ENCODE results near the gene GNL3L. TPM values are rescaled to one million over a fixed set of nuclear protein-coding genes. Genes with fewer than 3 reads are reported as not detected.
"Not testable (repeated sequence)": the region's sequence is repeated elsewhere in the genome, so short reads cannot be mapped to it uniquely, and the experiment has no call there.

Gene GNL3L, protein sequence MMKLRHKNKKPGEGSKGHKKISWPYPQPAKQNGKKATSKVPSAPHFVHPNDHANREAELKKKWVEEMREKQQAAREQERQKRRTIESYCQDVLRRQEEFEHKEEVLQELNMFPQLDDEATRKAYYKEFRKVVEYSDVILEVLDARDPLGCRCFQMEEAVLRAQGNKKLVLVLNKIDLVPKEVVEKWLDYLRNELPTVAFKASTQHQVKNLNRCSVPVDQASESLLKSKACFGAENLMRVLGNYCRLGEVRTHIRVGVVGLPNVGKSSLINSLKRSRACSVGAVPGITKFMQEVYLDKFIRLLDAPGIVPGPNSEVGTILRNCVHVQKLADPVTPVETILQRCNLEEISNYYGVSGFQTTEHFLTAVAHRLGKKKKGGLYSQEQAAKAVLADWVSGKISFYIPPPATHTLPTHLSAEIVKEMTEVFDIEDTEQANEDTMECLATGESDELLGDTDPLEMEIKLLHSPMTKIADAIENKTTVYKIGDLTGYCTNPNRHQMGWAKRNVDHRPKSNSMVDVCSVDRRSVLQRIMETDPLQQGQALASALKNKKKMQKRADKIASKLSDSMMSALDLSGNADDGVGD
- 10 to 100 TPM; 30.4 to 34.2 TPM for total RNA-seq

- no peaks in the 10 kb centered on the region for H3K36me3 ChIP-seq
- peak within 1 kb of the TSS; percentile 46 to 52 for H3K4me3 ChIP-seq
- intact Hi-C loops (cut with DNase I), result loop anchor here (5.0 to 10.0 kb wide), 2 partner anchors 32 to 105 kb away; partner anchors contain the start of gene FGD1
- peak; percentile 42 for TF ChIP-seq POLR2A (IDR thresholded peaks at IDR 0.05)
- TF ChIP-seq POLR2AphosphoS5 (IDR thresholded peaks at IDR 0.05), result peak; percentile 71
- TF ChIP-seq, protein P1, sequence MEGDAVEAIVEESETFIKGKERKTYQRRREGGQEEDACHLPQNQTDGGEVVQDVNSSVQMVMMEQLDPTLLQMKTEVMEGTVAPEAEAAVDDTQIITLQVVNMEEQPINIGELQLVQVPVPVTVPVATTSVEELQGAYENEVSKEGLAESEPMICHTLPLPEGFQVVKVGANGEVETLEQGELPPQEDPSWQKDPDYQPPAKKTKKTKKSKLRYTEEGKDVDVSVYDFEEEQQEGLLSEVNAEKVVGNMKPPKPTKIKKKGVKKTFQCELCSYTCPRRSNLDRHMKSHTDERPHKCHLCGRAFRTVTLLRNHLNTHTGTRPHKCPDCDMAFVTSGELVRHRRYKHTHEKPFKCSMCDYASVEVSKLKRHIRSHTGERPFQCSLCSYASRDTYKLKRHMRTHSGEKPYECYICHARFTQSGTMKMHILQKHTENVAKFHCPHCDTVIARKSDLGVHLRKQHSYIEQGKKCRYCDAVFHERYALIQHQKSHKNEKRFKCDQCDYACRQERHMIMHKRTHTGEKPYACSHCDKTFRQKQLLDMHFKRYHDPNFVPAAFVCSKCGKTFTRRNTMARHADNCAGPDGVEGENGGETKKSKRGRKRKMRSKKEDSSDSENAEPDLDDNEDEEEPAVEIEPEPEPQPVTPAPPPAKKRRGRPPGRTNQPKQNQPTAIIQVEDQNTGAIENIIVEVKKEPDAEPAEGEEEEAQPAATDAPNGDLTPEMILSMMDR (IDR thresholded peaks at IDR 0.05), result no peak
- no peaks in the 10 kb centered on the region for H3K9me3 ChIP-seq
- H3K27me3 ChIP-seq (replicated peaks; ENCODE audit: insufficient read depth), result no peaks in the 10 kb centered on the region
- H3K27ac ChIP-seq, result peak within 1 kb of the TSS; percentile 70 to 76
- no peaks in the 10 kb centered on the region for H3K4me1 ChIP-seq (replicated peaks)
- 5% methylated on average over 21 of the region's 51 CpGs for WGBS
- peak; percentile 79 for DNase-seq (ENCODE audit: low spot score)
Measured at GRCh38 chrX:54529552-54530356, at the start of gene GNL3L. TSS of gene GNL3L (plus strand) at chrX:54530219. CDS start at chrX:54532567, 2,348 bp downstream.

GRCh38 chrX:54482839-54483593, 47.0 kb upstream of the GNL3L start:
- TF ChIP-seq POLR2AphosphoS5 (IDR thresholded peaks at IDR 0.05) (no peak), POLR2A (IDR thresholded peaks at IDR 0.05) (no peak)
- TF ChIP-seq, protein P1 (IDR thresholded peaks at IDR 0.05), result no peak
- DNase-seq (ENCODE audit: low spot score), result no peak
- intact Hi-C loops (cut with DNase I), result no loop called here
- Histone ChIP-seq H3K27ac (no peak overlapping the region), H3K4me3 (no peak overlapping the region), H3K36me3 (no peaks in the 10 kb centered on the region), H3K4me1 (replicated peaks) (no peaks in the 10 kb centered on the region), H3K9me3 (no peaks in the 10 kb centered on the region), H3K27me3 (replicated peaks; ENCODE audit: insufficient read depth) (no peaks in the 10 kb centered on the region)
- 27% methylated on average over 11 of the region's 21 CpGs for WGBS

GRCh38 chrX:54483946-54484345, 46.1 kb upstream of the GNL3L start:
- Histone ChIP-seq H3K36me3 (no peaks in the 10 kb centered on the region), H3K27ac (no peak overlapping the region), H3K27me3 (replicated peaks; ENCODE audit: insufficient read depth) (no peaks in the 10 kb centered on the region), H3K4me3 (no peak overlapping the region), H3K4me1 (replicated peaks) (no peaks in the 10 kb centered on the region), H3K9me3 (no peaks in the 10 kb centered on the region)
- no peak for DNase-seq (ENCODE audit: low spot score)
- intact Hi-C loops (cut with DNase I), result no loop called here
- WGBS, result 39% methylated on average over 9 of the region's 9 CpGs
- TF ChIP-seq POLR2AphosphoS5 (IDR thresholded peaks at IDR 0.05) (no peak), POLR2A (IDR thresholded peaks at IDR 0.05) (no peak)
- TF ChIP-seq, protein P1 (IDR thresholded peaks at IDR 0.05), result no peak

- TF ChIP-seq POLR2AphosphoS5 (IDR thresholded peaks at IDR 0.05) (no peak), POLR2A (IDR thresholded peaks at IDR 0.05) (no peak)
- TF ChIP-seq, protein P1 (IDR thresholded peaks at IDR 0.05), result no peak
- intact Hi-C loops (cut with DNase I), result no loop called here
- no peak overlapping the region for H3K4me3 ChIP-seq
- no peaks in the 10 kb centered on the region for H3K9me3 ChIP-seq
- H3K4me1 ChIP-seq (replicated peaks), result no peaks in the 10 kb centered on the region
- H3K36me3 ChIP-seq, result no peaks in the 10 kb centered on the region
- 74% methylated on average over 2 of the region's 3 CpGs for WGBS
- no peak overlapping the region for H3K27ac ChIP-seq
- H3K27me3 ChIP-seq (replicated peaks; ENCODE audit: insufficient read depth), result no peaks in the 10 kb centered on the region
- no peak for DNase-seq (ENCODE audit: low spot score)
Measured at GRCh38 chrX:54484666-54485065, 45.4 kb upstream of the GNL3L start.

DNA sequence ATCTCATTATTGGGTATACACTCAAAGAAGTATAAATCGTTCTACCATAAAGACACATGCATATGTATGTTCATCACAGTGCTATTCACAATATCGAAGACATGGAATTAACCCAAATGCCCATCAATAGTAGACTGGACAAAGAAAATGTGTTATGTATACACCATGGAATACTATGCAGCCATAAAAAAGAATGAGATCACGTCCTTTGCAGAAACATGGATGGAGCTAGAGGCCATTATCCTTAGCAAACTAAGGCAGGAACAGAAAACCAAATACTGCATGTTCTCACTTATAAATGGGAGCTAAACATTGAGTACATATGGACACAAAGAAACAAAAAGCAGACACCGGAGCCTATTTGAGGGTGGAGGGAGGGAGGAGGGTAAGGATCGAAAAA, 40.2 kb upstream of the GNL3L start:
- H3K4me3 ChIP-seq; H3K36me3 ChIP-seq; H3K27me3 ChIP-seq (replicated peaks; ENCODE audit: insufficient read depth); H3K4me1 ChIP-seq (replicated peaks); intact Hi-C loops (cut with DNase I); DNase-seq (ENCODE audit: low spot score); H3K9me3 ChIP-seq; H3K27ac ChIP-seq: not testable (repeated sequence)
- 97% methylated on average over 5 of the region's 5 CpGs for WGBS

Data from prostate gland (tissue), 2 donors.